SK-N-SH treated with all-trans-retinoic acid at 6 μM for 48 hours (cell line): ENCODE measurements around the gene SLPI.

Experiments
- ATAC-seq: fragments of 200-7000 bp; cut with Tn5 transposase; 3 replicates; pipeline ENCODE4 v1.9.1; 2020; ENCODE audit warnings: mild to moderate bottlenecking, moderate library complexity
- ARNTL ChIP-seq: fragments of 450-650 bp; formaldehyde crosslinking; IDR thresholded peaks from 2 replicates; pipeline ENCODE4 v1.5.0; 2020; ENCODE audit warnings: low read depth, mild to moderate bottlenecking, moderate library complexity, borderline replicate concordance
- BACH2 ChIP-seq: fragments of 250-450 bp; sonication (Bioruptor Pico); IDR thresholded peaks from 2 replicates; pipeline ENCODE4 v1.9.0; 2021; ENCODE audit warnings: mild to moderate bottlenecking, borderline replicate concordance
- CSDC2 ChIP-seq: fragments of 250-450 bp; sonication (Bioruptor Pico); IDR thresholded peaks from 2 replicates; pipeline ENCODE4 v1.5.0; 2020; ENCODE audit warnings: mild to moderate bottlenecking, moderate library complexity
- CSRNP3 ChIP-seq: fragments of 250-450 bp; sonication (Bioruptor Pico); IDR thresholded peaks from 2 replicates; pipeline ENCODE4 v1.5.1; 2021; ENCODE audit warnings: mild to moderate bottlenecking, moderate library complexity
- ESRRG ChIP-seq: fragments of 250-450 bp; sonication (Bioruptor Pico); IDR thresholded peaks from 2 replicates; pipeline ENCODE4 v1.6.1; 2021; ENCODE audit warnings: mild to moderate bottlenecking
- GLIS3 ChIP-seq: fragments of 250-450 bp; sonication (Bioruptor Pico); IDR thresholded peaks from 2 replicates; pipeline ENCODE4 v1.5.0; 2020; ENCODE audit warnings: mild to moderate bottlenecking, moderate library complexity
- OSR1 ChIP-seq: fragments of 250-450 bp; sonication (Bioruptor Pico); IDR thresholded peaks from 2 replicates; pipeline ENCODE4 v1.8.0; 2022; ENCODE audit warnings: moderate library complexity, mild to moderate bottlenecking, inconsistent platforms
- PATZ1 ChIP-seq: fragments of 250-450 bp; sonication (Bioruptor Pico); IDR thresholded peaks from 2 replicates; pipeline ENCODE4 v1.8.0; 2020; ENCODE audit warnings: mild to moderate bottlenecking, moderate library complexity, borderline replicate concordance
- SNAI2 ChIP-seq: fragments of 250-450 bp; sonication (Bioruptor Pico); IDR thresholded peaks from 2 replicates; pipeline ENCODE4 v1.5.0; 2020; ENCODE audit warnings: mild to moderate bottlenecking, moderate library complexity
- TCF4 ChIP-seq: fragments of 250-450 bp; sonication (Bioruptor Pico); IDR thresholded peaks from 2 replicates; pipeline ENCODE4 v1.8.0; 2021; ENCODE audit warnings: mild to moderate bottlenecking, moderate library complexity, borderline replicate concordance
- ZC3H10 ChIP-seq: fragments of 250-450 bp; sonication (Bioruptor Pico); IDR thresholded peaks from 2 replicates; pipeline ENCODE4 v1.5.1; 2021; ENCODE audit warnings: mild to moderate bottlenecking, moderate library complexity
- ZFP30 ChIP-seq: fragments of 450-650 bp; formaldehyde crosslinking; IDR thresholded peaks from 2 replicates; pipeline ENCODE4 v1.5.0; 2022; ENCODE audit warnings: mild to moderate bottlenecking, moderate library complexity
- ZNF565 ChIP-seq: fragments of 450-650 bp; formaldehyde crosslinking; conservative IDR thresholded peaks from 2 replicates; pipeline ENCODE4 v1.5.0; 2020; ENCODE audit warnings: low read depth, mild to moderate bottlenecking, moderate library complexity
- ZNF70 ChIP-seq: fragments of 450-650 bp; formaldehyde crosslinking; IDR thresholded peaks from 2 replicates; pipeline ENCODE4 v1.5.0; 2020; ENCODE audit warnings: mild to moderate bottlenecking, moderate library complexity
- ZNF8 ChIP-seq: fragments of 450-650 bp; formaldehyde crosslinking; IDR thresholded peaks from 2 replicates; pipeline ENCODE4 v1.5.0; 2020; ENCODE audit warnings: mild to moderate bottlenecking, moderate library complexity
- TF ChIP-seq, protein P1 (sequence below): fragments of 250-450 bp; sonication (Bioruptor Pico); IDR thresholded peaks from 2 replicates; pipeline ENCODE4 v1.5.1; 2020; ENCODE audit warnings: low read depth, mild to moderate bottlenecking, moderate library complexity
- TF ChIP-seq, protein P2 (sequence below): fragments of 250-450 bp; sonication (Bioruptor Pico); IDR thresholded peaks from 2 replicates; pipeline ENCODE4 v1.8.0; 2021; ENCODE audit warnings: low read depth, mild to moderate bottlenecking, moderate library complexity, borderline replicate concordance

Gene SLPI, protein sequence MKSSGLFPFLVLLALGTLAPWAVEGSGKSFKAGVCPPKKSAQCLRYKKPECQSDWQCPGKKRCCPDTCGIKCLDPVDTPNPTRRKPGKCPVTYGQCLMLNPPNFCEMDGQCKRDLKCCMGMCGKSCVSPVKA

DNA sequence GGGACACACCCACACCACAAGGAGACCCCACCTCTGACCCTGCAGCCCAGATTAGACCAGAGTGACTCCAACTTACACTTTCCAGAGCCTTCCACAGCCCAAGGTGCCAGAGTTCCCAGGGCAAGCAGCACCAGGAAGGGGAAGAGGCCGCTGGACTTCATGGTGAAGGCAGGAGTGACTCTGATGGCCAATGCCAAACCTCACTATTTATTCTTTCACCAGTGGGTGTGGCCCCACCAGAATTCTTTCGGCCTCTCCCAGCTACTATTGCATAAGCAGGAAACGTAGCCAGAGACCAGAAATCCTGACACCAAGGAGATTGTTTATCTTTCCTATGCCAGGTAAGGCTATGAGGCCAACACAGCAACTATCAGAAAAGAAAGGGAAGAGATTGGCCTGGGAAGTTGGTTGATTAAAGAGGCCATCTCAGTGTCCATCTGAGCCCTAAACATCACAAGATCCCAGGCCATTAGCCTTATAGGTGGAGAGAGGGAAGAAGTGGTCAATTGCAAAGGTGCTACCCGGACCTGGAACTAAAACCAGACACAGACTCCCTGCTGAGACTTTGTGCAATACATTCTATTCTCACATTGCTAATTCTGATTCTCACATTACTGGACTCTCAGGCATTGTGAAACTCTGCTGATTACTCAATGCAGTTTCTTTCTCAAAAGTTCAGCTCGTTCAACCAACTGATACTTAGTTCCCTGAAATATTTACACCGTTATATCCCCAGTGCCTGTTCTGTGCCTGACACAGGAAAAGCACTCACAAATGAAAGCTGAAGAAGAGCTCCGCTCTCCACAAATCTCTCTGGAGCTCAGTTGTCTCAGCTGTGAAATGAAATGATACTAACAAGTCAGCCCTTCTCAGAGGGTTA is at the start of gene SLPI:
Gene SLPI (minus strand): TSS at position 182 of the 880 bp plus-strand sequence. CDS start 21 bp downstream, at position 161.
- ATAC-seq = no peak
- TF ChIP-seq SNAI2 (CRISPR knock-in tag) = no peak
- TF ChIP-seq, protein P1, sequence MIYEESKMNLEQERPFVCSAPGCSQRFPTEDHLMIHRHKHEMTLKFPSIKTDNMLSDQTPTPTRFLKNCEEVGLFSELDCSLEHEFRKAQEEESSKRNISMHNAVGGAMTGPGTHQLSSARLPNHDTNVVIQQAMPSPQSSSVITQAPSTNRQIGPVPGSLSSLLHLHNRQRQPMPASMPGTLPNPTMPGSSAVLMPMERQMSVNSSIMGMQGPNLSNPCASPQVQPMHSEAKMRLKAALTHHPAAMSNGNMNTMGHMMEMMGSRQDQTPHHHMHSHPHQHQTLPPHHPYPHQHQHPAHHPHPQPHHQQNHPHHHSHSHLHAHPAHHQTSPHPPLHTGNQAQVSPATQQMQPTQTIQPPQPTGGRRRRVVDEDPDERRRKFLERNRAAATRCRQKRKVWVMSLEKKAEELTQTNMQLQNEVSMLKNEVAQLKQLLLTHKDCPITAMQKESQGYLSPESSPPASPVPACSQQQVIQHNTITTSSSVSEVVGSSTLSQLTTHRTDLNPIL (CRISPR knock-in tag) = no peak
- TF ChIP-seq ZNF565 (CRISPR knock-in tag) = no peak
- no peak for TF ChIP-seq ESRRG (CRISPR knock-in tag)
- no peak for TF ChIP-seq OSR1 (CRISPR knock-in tag)
- TF ChIP-seq ZNF8 = no peak
- no peak for TF ChIP-seq ARNTL (CRISPR knock-in tag)
- no peak for TF ChIP-seq GLIS3 (CRISPR knock-in tag)
- no peak for TF ChIP-seq PATZ1
- no peak for TF ChIP-seq CSRNP3 (CRISPR knock-in tag)
- no peak for TF ChIP-seq BACH2 (CRISPR knock-in tag)
- no peak for TF ChIP-seq ZFP30 (CRISPR knock-in tag)
- TF ChIP-seq ZC3H10 = no peak
- TF ChIP-seq, protein P2, sequence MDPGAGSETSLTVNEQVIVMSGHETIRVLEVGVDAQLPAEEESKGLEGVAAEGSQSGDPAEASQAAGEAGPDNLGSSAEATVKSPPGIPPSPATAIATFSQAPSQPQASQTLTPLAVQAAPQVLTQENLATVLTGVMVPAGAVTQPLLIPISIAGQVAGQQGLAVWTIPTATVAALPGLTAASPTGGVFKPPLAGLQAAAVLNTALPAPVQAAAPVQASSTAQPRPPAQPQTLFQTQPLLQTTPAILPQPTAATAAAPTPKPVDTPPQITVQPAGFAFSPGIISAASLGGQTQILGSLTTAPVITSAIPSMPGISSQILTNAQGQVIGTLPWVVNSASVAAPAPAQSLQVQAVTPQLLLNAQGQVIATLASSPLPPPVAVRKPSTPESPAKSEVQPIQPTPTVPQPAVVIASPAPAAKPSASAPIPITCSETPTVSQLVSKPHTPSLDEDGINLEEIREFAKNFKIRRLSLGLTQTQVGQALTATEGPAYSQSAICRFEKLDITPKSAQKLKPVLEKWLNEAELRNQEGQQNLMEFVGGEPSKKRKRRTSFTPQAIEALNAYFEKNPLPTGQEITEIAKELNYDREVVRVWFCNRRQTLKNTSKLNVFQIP (CRISPR knock-in tag) = no peak
- TF ChIP-seq, all 23 proteins: peak for 0

GRCh38 chr20:45303586-45304463 is 49.5 kb upstream of the SLPI start:
- no peak for ATAC-seq
- TF ChIP-seq ZFP30 (CRISPR knock-in tag) (no peak), ARNTL (CRISPR knock-in tag) (no peak)
- TF ChIP-seq, protein P1 (CRISPR knock-in tag) = no peak

DNA sequence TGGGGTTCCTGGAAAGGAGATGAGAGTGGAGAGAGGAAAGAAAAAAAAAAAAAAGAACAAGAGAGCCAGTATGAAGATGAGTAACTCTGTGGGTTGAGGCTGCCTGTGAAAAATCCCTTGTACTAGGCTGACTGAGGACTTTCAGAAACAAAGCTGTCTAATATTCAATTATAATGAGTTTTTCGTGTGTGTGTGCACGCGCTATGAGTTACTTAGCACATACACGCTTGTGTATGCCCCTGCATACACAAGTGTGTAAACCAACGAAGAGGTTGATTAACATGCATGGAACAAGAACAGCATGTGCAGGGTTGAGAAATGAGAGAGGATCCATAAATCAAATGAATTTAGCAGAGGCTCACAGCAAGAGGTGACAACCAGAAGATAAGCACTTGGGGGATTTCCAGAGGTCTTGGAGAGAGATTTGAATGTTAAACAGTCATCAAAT is 47.5 kb upstream of the SLPI start:
- TF ChIP-seq ZNF70 (CRISPR knock-in tag) = no peak
- no peak for TF ChIP-seq TCF4 (CRISPR knock-in tag)
- no peak for TF ChIP-seq ZNF565 (CRISPR knock-in tag)
- TF ChIP-seq SNAI2 (CRISPR knock-in tag) = no peak
- no peak for TF ChIP-seq CSDC2 (CRISPR knock-in tag)
- TF ChIP-seq ESRRG (CRISPR knock-in tag) = no peak
- TF ChIP-seq BACH2 (CRISPR knock-in tag) = no peak
- no peak for TF ChIP-seq ZNF8
- no peak for ATAC-seq
